Measurements from ENCODE around the gene MB.

GRCh38 chr22:35638001-35638400 is 20.9 kb upstream of the MB start:
- TF ChIP-seq, protein P1, sequence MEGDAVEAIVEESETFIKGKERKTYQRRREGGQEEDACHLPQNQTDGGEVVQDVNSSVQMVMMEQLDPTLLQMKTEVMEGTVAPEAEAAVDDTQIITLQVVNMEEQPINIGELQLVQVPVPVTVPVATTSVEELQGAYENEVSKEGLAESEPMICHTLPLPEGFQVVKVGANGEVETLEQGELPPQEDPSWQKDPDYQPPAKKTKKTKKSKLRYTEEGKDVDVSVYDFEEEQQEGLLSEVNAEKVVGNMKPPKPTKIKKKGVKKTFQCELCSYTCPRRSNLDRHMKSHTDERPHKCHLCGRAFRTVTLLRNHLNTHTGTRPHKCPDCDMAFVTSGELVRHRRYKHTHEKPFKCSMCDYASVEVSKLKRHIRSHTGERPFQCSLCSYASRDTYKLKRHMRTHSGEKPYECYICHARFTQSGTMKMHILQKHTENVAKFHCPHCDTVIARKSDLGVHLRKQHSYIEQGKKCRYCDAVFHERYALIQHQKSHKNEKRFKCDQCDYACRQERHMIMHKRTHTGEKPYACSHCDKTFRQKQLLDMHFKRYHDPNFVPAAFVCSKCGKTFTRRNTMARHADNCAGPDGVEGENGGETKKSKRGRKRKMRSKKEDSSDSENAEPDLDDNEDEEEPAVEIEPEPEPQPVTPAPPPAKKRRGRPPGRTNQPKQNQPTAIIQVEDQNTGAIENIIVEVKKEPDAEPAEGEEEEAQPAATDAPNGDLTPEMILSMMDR (IDR thresholded peaks at IDR 0.05), result no peak
- no peak for TF ChIP-seq POLR2A (IDR thresholded peaks at IDR 0.05)

Data from lower leg skin (tissue), 3 donors.